RWPE1 (cell line): ENCODE data around the gene TCF4.
"Not testable (repeated sequence)": the region's sequence is repeated elsewhere in the genome, so short reads cannot be mapped to it uniquely, and the experiment has no call there.

ENCODE experiments used
- CTCF ChIA-PET: fragments of 350-600 bp; sonication (Branson Sonifier 250); formaldehyde crosslinking; extraction: SDS; loops from one replicate; lab custom pipeline; 2021; lab: Yijun Ruan, JAX
- POLR2A ChIA-PET: fragments of 400-600 bp; formaldehyde crosslinking; extraction: SDS; loops from one replicate; lab custom pipeline; 2020; ENCODE audit warnings: antibody characterized with exemption; ENCODE audit not compliant: low non-redundant PET; lab: Yijun Ruan, JAX
- DNase-seq: peaks from one replicate; pipeline ENCODE4 v3.0.0; 2012; ENCODE audit warnings: low spot score
- H3K27ac ChIP-seq: fragments of 450-650 bp; 2 replicates; pipeline ENCODE4 v1.5.1; 2017
- TF ChIP-seq, protein P1 (sequence below): fragments of 450-650 bp; conservative IDR thresholded peaks from 2 replicates; pipeline ENCODE4 v1.5.1; 2017; ENCODE audit warnings: low read depth, mild to moderate bottlenecking

Gene TCF4

DNA sequence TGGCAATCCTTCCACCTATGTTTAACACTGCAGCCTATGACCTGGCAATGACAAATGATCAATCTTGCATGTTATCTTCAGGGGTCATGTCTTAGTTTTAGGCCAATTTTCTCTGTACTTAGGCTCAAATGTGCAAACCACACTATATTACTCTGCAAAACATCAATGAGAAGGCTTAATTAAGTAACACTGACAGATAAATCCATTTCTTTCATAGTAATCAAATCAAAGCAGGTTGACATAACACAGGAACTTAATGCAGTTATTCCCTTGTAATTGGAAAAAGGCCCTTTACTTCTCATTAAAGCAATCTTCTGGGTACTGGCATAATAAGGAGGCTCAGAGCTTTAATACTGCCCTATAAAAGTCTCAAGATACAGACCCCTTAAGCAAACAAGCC is 114.4 kb downstream of the TCF4 start:
- TF ChIP-seq, protein P1, sequence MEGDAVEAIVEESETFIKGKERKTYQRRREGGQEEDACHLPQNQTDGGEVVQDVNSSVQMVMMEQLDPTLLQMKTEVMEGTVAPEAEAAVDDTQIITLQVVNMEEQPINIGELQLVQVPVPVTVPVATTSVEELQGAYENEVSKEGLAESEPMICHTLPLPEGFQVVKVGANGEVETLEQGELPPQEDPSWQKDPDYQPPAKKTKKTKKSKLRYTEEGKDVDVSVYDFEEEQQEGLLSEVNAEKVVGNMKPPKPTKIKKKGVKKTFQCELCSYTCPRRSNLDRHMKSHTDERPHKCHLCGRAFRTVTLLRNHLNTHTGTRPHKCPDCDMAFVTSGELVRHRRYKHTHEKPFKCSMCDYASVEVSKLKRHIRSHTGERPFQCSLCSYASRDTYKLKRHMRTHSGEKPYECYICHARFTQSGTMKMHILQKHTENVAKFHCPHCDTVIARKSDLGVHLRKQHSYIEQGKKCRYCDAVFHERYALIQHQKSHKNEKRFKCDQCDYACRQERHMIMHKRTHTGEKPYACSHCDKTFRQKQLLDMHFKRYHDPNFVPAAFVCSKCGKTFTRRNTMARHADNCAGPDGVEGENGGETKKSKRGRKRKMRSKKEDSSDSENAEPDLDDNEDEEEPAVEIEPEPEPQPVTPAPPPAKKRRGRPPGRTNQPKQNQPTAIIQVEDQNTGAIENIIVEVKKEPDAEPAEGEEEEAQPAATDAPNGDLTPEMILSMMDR: no peak
- no peak overlapping the region for H3K27ac ChIP-seq
- DNase-seq: no peak
- ChIA-PET CTCF (no interaction called here), POLR2A (no interaction called here)

DNA sequence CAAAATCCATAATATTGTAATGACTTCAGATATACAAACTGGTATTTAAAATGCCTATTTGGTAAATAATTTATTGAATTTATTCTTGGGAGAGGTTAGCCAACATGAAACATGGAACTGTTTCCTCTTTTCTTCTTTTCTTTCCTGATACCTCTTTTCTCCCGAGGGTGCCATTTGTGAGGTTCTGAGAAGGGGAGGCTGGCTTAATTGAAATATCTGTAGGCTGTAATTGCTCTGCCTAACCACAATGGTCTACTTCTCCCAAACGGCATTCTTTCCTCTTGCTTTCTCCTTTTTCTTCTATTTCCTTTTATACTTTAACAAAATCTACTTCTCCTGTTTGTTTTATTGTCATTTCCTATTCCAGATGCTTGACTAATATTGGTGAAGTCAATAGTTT is 114.9 kb downstream of the TCF4 start:
- ChIA-PET POLR2A (no interaction called here), CTCF (no interaction called here)
- DNase-seq: no peak
- H3K27ac ChIP-seq: no peak overlapping the region
- TF ChIP-seq, protein P1: no peak

DNA sequence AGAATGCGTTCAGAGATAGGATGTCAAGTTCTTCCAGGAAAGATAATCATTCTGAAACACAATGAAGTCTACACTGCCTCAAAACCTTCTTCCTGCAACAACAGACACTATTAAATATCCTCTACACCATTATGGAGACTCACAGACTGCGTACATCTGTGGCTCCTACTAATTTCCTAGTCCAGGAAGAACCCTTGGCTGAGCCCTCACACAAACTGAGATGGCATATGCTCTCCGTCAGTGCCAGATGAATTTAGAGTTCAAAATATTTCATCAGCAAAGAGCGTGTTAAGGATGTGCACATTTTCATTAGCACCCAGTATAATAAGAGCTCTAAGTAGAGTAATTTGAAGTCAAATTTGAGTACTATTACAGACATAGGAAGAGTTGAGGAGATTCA is 117.2 kb downstream of the TCF4 start:
- CTCF ChIA-PET: no interaction called here

DNA sequence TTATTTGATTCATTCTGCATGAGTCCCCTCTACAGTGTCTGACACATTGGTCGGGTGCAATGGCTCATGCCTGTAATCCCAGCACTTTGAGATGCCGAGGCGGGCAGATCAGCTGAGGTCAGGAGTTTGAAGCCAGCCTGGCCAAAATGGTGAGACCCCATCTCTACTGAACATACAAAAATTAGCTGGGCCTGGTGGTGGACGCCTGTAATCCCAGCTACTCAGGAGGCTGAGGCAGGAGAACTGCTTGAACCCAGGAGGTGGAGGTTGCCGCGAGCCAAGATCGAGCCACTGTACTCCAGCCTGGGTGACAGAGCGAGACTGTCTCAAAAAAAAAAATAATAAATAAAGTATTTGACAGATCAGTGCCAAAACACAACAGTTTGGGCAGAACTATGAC is 118.9 kb downstream of the TCF4 start:
- DNase-seq, CTCF ChIA-PET, POLR2A ChIA-PET: not testable (repeated sequence)

More for the DNA sequence above, 117.2 kb downstream of the TCF4 start:
- TF ChIP-seq, protein P1: no peak
- H3K27ac ChIP-seq: no peak overlapping the region
- POLR2A ChIA-PET: no interaction called here
- DNase-seq: no peak

DNA sequence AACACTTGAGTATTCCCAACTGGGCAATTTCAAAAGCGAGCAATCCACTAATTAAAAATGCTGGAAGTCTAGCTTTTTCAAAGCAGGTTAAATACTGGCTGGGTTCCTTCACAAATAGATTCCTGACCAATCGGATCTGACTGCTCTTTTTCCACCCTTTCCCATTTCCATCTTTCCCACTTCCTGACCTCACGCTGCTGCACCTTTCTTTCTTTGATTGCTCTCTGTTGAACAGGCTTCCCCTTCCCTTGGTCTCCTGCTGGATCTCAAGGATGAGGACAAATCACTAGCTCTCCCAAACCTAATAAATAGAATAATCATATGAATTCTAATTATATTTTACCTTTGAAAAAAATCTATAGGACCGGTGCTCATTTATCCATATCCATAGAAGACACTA is 121.2 kb downstream of the TCF4 start:
- no peak for DNase-seq
- ChIA-PET CTCF (no interaction called here), POLR2A (no interaction called here)
- H3K27ac ChIP-seq: no peak overlapping the region
- TF ChIP-seq, protein P1: no peak

More for the DNA sequence above, 118.9 kb downstream of the TCF4 start:
- not testable (repeated sequence) for H3K27ac ChIP-seq

DNA sequence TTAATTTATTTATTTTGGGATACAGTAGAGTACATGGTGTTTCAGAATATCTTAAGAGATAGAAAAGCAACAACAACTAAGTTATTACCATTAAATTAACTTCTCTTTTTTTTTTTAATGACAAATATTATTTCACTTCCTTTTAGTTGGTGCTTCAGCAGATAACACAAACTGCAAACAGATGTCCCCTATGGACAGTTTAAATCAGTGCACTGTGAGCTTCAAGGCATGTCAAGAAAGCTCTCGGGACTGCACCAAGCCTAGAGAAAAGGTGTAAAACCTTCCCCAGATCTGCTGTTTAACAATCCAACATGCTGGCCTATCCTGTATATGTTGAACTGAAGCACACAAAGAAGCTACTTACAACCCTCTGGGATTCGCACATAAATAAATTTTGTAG is 122.7 kb downstream of the TCF4 start:
- no peak for DNase-seq
- ChIA-PET POLR2A (no interaction called here), CTCF (no interaction called here)
- TF ChIP-seq, protein P1: no peak
- no peak overlapping the region for H3K27ac ChIP-seq

DNA sequence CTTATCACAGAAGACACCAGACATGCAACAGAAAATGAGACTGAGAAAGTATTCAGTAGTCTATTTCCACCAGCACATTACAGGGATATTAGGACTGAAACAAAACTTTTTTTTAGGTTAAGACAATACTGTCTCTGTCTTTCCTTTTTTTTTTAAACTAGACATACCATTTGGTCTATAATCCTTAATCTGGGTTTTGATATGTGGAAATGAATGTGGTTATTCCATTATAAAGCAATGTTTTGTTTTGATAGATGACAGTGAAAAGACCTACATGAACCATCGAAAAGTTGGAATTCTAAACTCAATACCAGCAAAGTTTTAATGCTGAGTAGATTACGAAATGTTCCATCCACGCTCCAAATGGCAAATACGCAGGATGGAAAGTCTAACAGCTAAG is 123.4 kb downstream of the TCF4 start:
- no peak for DNase-seq
- POLR2A ChIA-PET: no interaction called here
- CTCF ChIA-PET: no interaction called here
- TF ChIP-seq, protein P1: no peak
- no peak overlapping the region for H3K27ac ChIP-seq
